ENCODE results near the gene CBX2. TPM values are rescaled to one million over a fixed set of nuclear protein-coding genes. Genes with fewer than 3 reads are reported as not detected.
"Not testable (repeated sequence)": the region's sequence is repeated elsewhere in the genome, so short reads cannot be mapped to it uniquely, and the experiment has no call there.

CBX2 gene
- total and polyA plus RNA-seq, 3 experiments from 2014 or later: 0.10 to 2.2 (median 2.0) TPM

- ChIA-PET CTCF (no interaction called here), POLR2A (no interaction called here)
- H3K4me1 Mint-ChIP-seq: no peaks in the 10 kb centered on the region
- DNase-seq: no peak
- Histone ChIP-seq H3K4me1 (ENCODE audit: insufficient read depth, low read length) (no peaks in the 10 kb centered on the region), H3K27me3 (ENCODE audit: insufficient read depth, low read length, poor library complexity, severe bottlenecking) (peaks cover 4% of the 10 kb centered on the region), H3K36me3 (ENCODE audit: insufficient read depth, low read length) (no peaks in the 10 kb centered on the region), H3K4me3 (ENCODE audit: low read length) (no peak overlapping the region), H3K27ac (ENCODE audit: low read depth, low read length) (no peak overlapping the region), H3K9me3 (ENCODE audit: low read length) (no peaks in the 10 kb centered on the region)
- H3K27ac Mint-ChIP-seq: no peak overlapping the region
- no peaks in the 10 kb centered on the region for H3K36me3 Mint-ChIP-seq
- H3K27me3 Mint-ChIP-seq: peaks cover 25 to 56% of the 10 kb centered on the region in 2 donors
- no peak overlapping the region for H3K4me3 Mint-ChIP-seq
- peaks cover 0 to 2% (median 0%) of the 10 kb centered on the region in 5 donors for H3K9me3 Mint-ChIP-seq
Observed at GRCh38 chr17:79769570-79770506, 8.1 kb upstream of the CBX2 start.

GRCh38 chr17:79771276-79771675, 6.7 kb upstream of the CBX2 start:
- DNase-seq: no peak
- ChIA-PET POLR2A (no interaction called here), CTCF (no interaction called here)
- Histone ChIP-seq H3K9me3 (ENCODE audit: low read length) (no peaks in the 10 kb centered on the region), H3K4me3 (ENCODE audit: low read length) (no peak overlapping the region), H3K27me3 (ENCODE audit: insufficient read depth, low read length, poor library complexity, severe bottlenecking) (peaks cover 10% of the 10 kb centered on the region), H3K27ac (ENCODE audit: low read depth, low read length) (no peak overlapping the region), H3K4me1 (ENCODE audit: insufficient read depth, low read length) (no peaks in the 10 kb centered on the region), H3K36me3 (ENCODE audit: insufficient read depth, low read length) (no peaks in the 10 kb centered on the region)
- Mint-ChIP-seq H3K27me3 (peaks cover 25 to 61% of the 10 kb centered on the region in 2 donors), H3K36me3 (no peaks in the 10 kb centered on the region), H3K4me1 (no peaks in the 10 kb centered on the region), H3K9me3 (peaks cover 0 to 2% (median 0%) of the 10 kb centered on the region in 5 donors), H3K4me3 (no peak overlapping the region), H3K27ac (no peak overlapping the region)

DNA sequence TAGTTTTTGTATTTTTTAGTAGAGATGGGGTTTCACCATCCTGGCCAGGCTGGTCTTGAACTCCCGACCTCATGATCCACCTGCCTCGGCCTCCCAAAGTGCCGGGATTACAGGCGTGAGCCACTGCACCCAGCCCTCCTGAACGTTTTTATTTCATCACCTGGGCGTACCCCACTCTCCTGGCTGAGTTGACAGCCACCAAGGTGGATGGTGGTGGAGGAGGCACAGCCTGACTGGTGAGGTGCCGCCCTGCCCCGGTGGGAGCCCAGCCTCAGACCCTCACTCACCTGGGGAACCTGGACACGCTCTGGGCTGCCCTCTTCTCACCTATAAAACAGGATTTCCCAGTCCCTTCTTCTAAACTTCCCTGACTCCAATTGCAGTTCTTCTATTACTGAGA, 5.2 kb upstream of the CBX2 start:
- POLR2A ChIA-PET; CTCF ChIA-PET; H3K36me3 ChIP-seq (ENCODE audit: insufficient read depth, low read length); H3K9me3 ChIP-seq (ENCODE audit: low read length); H3K27ac ChIP-seq (ENCODE audit: low read depth, low read length); H3K9me3 Mint-ChIP-seq; H3K27ac Mint-ChIP-seq; DNase-seq; H3K4me3 ChIP-seq (ENCODE audit: low read length); H3K36me3 Mint-ChIP-seq: not testable (repeated sequence)
- peaks cover 16% of the 10 kb centered on the region for H3K27me3 ChIP-seq (ENCODE audit: insufficient read depth, low read length, poor library complexity, severe bottlenecking)
- peak overlapping the region in 1 of 7 donors; percentile 16 for H3K4me3 Mint-ChIP-seq
- peaks cover 2 to 13% (median 9%) of the 10 kb centered on the region in 3 donors for H3K4me1 Mint-ChIP-seq
- H3K27me3 Mint-ChIP-seq: peaks cover 32 to 64% of the 10 kb centered on the region in 2 donors
- H3K4me1 ChIP-seq (ENCODE audit: insufficient read depth, low read length): peaks cover 10% of the 10 kb centered on the region

DNA sequence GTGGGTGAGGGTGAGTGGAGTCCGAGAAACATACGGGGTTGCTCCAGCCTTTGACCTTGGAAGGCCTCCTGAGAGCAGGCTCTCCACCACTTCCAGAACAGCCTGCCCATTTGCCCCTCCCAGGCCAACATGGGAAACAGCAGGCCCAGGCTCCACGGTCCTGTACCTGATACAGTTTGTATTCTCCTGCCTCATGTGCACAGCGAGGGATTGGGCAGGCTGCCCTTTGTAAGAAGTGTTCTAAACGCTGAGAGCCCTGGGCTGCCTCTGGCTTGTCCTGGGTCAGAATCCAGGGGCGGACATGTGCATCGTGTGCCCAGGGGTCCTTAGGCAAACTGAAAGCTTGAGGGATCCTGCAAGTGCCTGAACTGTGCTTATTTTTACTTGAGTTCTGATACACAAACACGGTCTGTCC, 3.4 kb upstream of the CBX2 start:
- POLR2A ChIA-PET: no interaction called here
- Mint-ChIP-seq H3K27me3 (peaks cover 33 to 62% of the 10 kb centered on the region in 2 donors), H3K36me3 (no peaks in the 10 kb centered on the region), H3K27ac (peak overlapping the region in 1 of 8 donors; percentile 18), H3K4me3 (no peak overlapping the region), H3K9me3 (peaks cover 0 to 2% (median 0%) of the 10 kb centered on the region in 5 donors), H3K4me1 (peaks cover 7 to 21% (median 20%) of the 10 kb centered on the region in 3 donors)
- Histone ChIP-seq H3K4me3 (ENCODE audit: low read length) (no peak overlapping the region), H3K36me3 (ENCODE audit: insufficient read depth, low read length) (no peaks in the 10 kb centered on the region), H3K27ac (ENCODE audit: low read depth, low read length) (no peak overlapping the region), H3K27me3 (ENCODE audit: insufficient read depth, low read length, poor library complexity, severe bottlenecking) (peaks cover 19% of the 10 kb centered on the region), H3K9me3 (ENCODE audit: low read length) (no peaks in the 10 kb centered on the region), H3K4me1 (ENCODE audit: insufficient read depth, low read length) (peaks cover 16% of the 10 kb centered on the region)
- DNase-seq: no peak
- CTCF ChIA-PET: interaction anchor here (1.9 kb wide), 1 partner anchor 33 kb away, joined by 6 read pairs; no protein-coding TSS in a partner anchor

GRCh38 chr17:79775632-79776031, 2.3 kb upstream of the CBX2 start:
- H3K27ac ChIP-seq (ENCODE audit: low read depth, low read length): no peak overlapping the region
- no peaks in the 10 kb centered on the region for H3K36me3 Mint-ChIP-seq
- no peak for DNase-seq
- no peak overlapping the region for H3K4me3 ChIP-seq (ENCODE audit: low read length)
- POLR2A ChIA-PET: no interaction called here
- H3K4me1 ChIP-seq (ENCODE audit: insufficient read depth, low read length): peaks cover 16% of the 10 kb centered on the region
- H3K27me3 ChIP-seq (ENCODE audit: insufficient read depth, low read length, poor library complexity, severe bottlenecking): peaks cover 23% of the 10 kb centered on the region
- CTCF ChIA-PET: interaction anchor here (1.1 to 1.9 kb wide), 2 partner anchors 9 to 34 kb away, joined by 3 to 6 read pairs; no protein-coding TSS in a partner anchor
- no peaks in the 10 kb centered on the region for H3K36me3 ChIP-seq (ENCODE audit: insufficient read depth, low read length)
- H3K9me3 ChIP-seq (ENCODE audit: low read length): no peaks in the 10 kb centered on the region
- H3K4me1 Mint-ChIP-seq: peaks cover 7 to 21% (median 20%) of the 10 kb centered on the region in 3 donors
- peak overlapping the region in 1 of 8 donors; percentile 79 for H3K27ac Mint-ChIP-seq
- H3K9me3 Mint-ChIP-seq: peaks cover 0 to 2% (median 0%) of the 10 kb centered on the region in 5 donors
- no peak overlapping the region for H3K4me3 Mint-ChIP-seq
- peaks cover 34 to 65% of the 10 kb centered on the region in 2 donors for H3K27me3 Mint-ChIP-seq

DNA sequence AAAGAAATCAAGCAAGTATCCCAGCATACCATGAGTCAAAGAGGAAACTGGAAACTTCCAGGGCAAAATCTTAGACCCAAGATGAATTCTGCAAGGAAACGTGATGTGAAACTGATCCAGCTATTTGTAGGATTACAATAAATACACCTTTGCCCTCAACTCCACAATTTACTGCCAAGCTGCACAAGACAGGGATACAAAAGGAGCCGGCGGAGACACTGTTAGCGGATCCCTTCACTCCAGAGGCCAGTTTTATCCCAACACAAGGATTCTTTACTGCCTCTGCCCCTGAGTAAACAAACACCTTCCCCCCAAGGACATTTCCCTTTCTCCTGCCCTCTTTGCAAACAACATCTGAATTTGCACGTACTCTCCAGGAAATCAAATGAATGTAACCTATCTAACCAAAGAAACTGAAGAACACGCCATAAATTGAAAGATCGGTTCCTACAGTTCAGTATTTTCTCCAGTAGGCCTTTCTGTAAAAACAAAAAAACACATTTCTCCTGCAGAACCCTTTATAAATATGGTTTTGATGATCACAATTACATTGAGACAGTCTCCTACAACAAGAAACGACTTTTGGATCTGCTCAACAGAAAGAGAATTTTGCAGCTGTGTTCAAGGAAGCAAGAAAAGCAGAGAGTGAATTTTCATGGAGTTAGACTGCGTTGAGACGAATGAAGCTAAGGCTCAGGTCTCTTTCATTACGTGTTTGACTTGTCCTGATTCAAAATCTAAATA, 1.4 kb upstream of the CBX2 start:
- peaks cover 10 to 21% (median 20%) of the 10 kb centered on the region in 3 donors for H3K4me1 Mint-ChIP-seq
- ChIA-PET POLR2A (no interaction called here), CTCF (interaction anchor here (1.1 to 1.8 kb wide), 4 partner anchors 10 to 58 kb away, joined by 3 to 5 read pairs (median 3); no protein-coding TSS in a partner anchor)
- no peaks in the 10 kb centered on the region for H3K36me3 Mint-ChIP-seq
- H3K4me1 ChIP-seq (ENCODE audit: insufficient read depth, low read length): peaks cover 16% of the 10 kb centered on the region
- H3K27me3 Mint-ChIP-seq: peaks cover 43 to 74% of the 10 kb centered on the region in 2 donors
- peak overlapping the region; percentile 2 for H3K27ac ChIP-seq (ENCODE audit: low read depth, low read length)
- peak overlapping the region; percentile 32 to 79 (median 65) for H3K4me3 Mint-ChIP-seq
- H3K27me3 ChIP-seq (ENCODE audit: insufficient read depth, low read length, poor library complexity, severe bottlenecking): peaks cover 23% of the 10 kb centered on the region
- no peak for DNase-seq
- no peaks in the 10 kb centered on the region for H3K36me3 ChIP-seq (ENCODE audit: insufficient read depth, low read length)
- peaks cover 0 to 2% (median 0%) of the 10 kb centered on the region in 5 donors for H3K9me3 Mint-ChIP-seq
- H3K4me3 ChIP-seq (ENCODE audit: low read length): no peak overlapping the region
- H3K9me3 ChIP-seq (ENCODE audit: low read length): no peaks in the 10 kb centered on the region
- peak overlapping the region in 1 of 8 donors; percentile 79 for H3K27ac Mint-ChIP-seq

DNA sequence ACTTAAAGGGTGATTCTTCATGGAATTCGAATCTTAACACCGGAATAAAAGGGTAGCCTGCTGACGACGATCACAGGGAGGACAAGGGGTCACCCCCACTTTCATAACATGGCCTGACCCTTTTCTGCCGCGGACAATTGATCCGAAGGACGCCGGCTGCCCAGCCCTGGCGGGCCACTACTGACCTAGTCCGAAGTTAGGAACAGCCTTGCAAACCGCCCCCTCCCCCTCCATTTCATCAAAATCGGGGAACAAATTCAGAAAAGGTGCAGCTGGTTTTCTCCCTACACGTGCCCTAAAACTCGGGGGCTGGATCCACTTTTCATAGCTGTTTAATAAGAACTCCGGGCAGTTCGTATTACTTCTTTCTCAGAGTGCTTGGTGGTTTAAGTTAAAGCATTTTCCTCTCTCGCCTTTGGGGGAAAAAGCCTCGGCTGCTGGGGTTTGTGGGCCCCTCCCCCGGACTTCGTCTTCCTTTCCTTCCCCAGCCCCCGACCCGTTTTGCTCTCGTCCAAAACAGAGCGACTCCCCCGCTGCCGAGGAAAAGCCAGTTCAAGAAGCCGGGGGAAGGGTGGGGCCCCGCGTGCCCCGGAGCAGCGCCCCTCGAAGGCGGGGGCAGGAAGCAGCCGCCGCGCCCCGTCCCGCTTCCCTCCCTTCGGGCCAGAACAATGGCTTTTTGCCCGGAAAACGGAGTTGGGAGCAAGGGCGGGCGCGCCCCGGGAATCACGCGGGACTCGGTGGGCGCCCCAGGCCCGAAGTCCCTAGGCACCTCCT, 641 bp upstream of the CBX2 start:
- Mint-ChIP-seq H3K27ac (peak overlapping the region in 2 of 8 donors; percentile 19 to 79), H3K4me3 (peak overlapping the region; percentile 32 to 79 (median 65)), H3K4me1 (peaks cover 10 to 21% (median 20%) of the 10 kb centered on the region in 3 donors), H3K36me3 (no peaks in the 10 kb centered on the region), H3K9me3 (peaks cover 0 to 2% (median 0%) of the 10 kb centered on the region in 5 donors), H3K27me3 (peaks cover 43 to 77% of the 10 kb centered on the region in 2 donors)
- Histone ChIP-seq H3K9me3 (ENCODE audit: low read length) (no peaks in the 10 kb centered on the region), H3K4me3 (ENCODE audit: low read length) (no peak overlapping the region), H3K4me1 (ENCODE audit: insufficient read depth, low read length) (peaks cover 16% of the 10 kb centered on the region), H3K36me3 (ENCODE audit: insufficient read depth, low read length) (no peaks in the 10 kb centered on the region), H3K27ac (ENCODE audit: low read depth, low read length) (peak overlapping the region; percentile 2), H3K27me3 (ENCODE audit: insufficient read depth, low read length, poor library complexity, severe bottlenecking) (peaks cover 23% of the 10 kb centered on the region)
- ChIA-PET POLR2A (interaction anchor here (2.1 kb wide), 1 partner anchor 20 kb away, joined by 5 read pairs; the partner anchor contains the start of gene CBX8), CTCF (interaction anchor here (1.2 to 1.8 kb wide), 3 partner anchors 10 to 58 kb away, joined by 3 to 5 read pairs (median 3); no protein-coding TSS in a partner anchor)
- DNase-seq: peak in 1 of 5 donors; percentile 35
